Transverse colon (tissue), 4 donors: ENCODE results near the gene VPS11. TPM values are rescaled to one million over a fixed set of nuclear protein-coding genes. Genes with fewer than 3 reads are reported as not detected.

Experiments used
- DNase-seq: peaks from one replicate; pipeline ENCODE4 v3.0.0-alpha.2; 2019
- H3K27ac ChIP-seq, 4 donors: fragments of 200-600 bp; sonication (generic); 2 replicates each; pipeline ENCODE4 v1.5.1; 2016 to 2018; ENCODE audit warnings: inconsistent platforms in 4 of 4
- H3K27me3 ChIP-seq: fragments of 200-600 bp; sonication (generic); 2 replicates; pipeline ENCODE4 v1.5.1; 2017; ENCODE audit warnings: inconsistent platforms
- H3K36me3 ChIP-seq, 4 donors: fragments of 200-600 bp; sonication (generic); 2 replicates each; pipeline ENCODE4 v1.5.1; 2017 to 2019; ENCODE audit warnings: inconsistent platforms in 4 of 4
- H3K4me1 ChIP-seq, 4 donors: fragments of 200-600 bp; sonication (generic); 2 replicates each; pipeline ENCODE4 v1.5.1; 2017 to 2020; ENCODE audit warnings: inconsistent platforms in 4 of 4
- H3K4me3 ChIP-seq, 4 donors: fragments of 200-600 bp; sonication (generic); 1 replicate in 1 of 4; 2 replicates in 3 of 4; pipeline versions ENCODE4 v1.5.1 to v1.6.1; 2017 to 2019; ENCODE audit warnings: inconsistent platforms in 4 of 4
- H3K9me3 ChIP-seq, 2 donors: fragments of 200-600 bp; sonication (generic); 2 replicates each; pipeline ENCODE4 v1.5.1; 2017 to 2019; ENCODE audit warnings: inconsistent platforms in 2 of 2
- EP300 ChIP-seq: sonication (generic); formaldehyde crosslinking; IDR thresholded peaks from one replicate; pipeline ENCODE4 v1.6.1; 2017; ENCODE audit warnings: antibody characterized with exemption, low read depth
- POLR2A ChIP-seq: fragments of 450-650 bp; IDR thresholded peaks from one replicate; pipeline ENCODE4 v1.6.1; 2016; ENCODE audit warnings: antibody characterized with exemption, mild to moderate bottlenecking, moderate library complexity
- POLR2AphosphoS5 ChIP-seq, 3 donors: sonication (generic); formaldehyde crosslinking; IDR thresholded peaks; one replicate each; pipeline ENCODE4 v1.6.1; 2016; ENCODE audit warnings: antibody characterized with exemption in 3 of 3
- WGBS, 2 donors: methylation state at CpG; one replicate each; pipeline ENCODE4 v1.1.5; 2018; ENCODE audit warnings: low coverage in 1 of 2; 5-methylcytosine and 5-hydroxymethylcytosine counted together
- in situ Hi-C, 4 donors: fragments of 200-750 bp; cut with MboI; loops; one replicate each; pipeline versions ENCODE4 v1.15.0 to v1.15.1; 2017; ENCODE audit warnings: low sequenced_read_pairs in 3 of 4, low pct_ligation_motif_present in 1 of 4, low pct_unique_long_range_greater_than_20kb in 1 of 4
- intact Hi-C: fragments of 100-400 bp; cut with DNase I; formaldehyde crosslinking; loops from one replicate; pipeline ENCODE4 v1.15.1; 2023; ENCODE audit warnings: low total_unique reads
- total RNA-seq, 4 donors: library from RNA; depleted of rRNA; stranded (reverse); fragments of >200 nt; gene quantifications; one replicate each; pipeline ENCODE4 v1.1.0, GENCODE V29; 2016
- TF ChIP-seq, protein P1 (sequence below), 5 experiments: fragments of 200-600 bp in 3 of 5; fragments of 450-650 bp in 2 of 5; sonication (generic) in 3 of 5; IDR thresholded peaks; 1 replicate in 2 of 5; 2 replicates in 3 of 5; pipeline ENCODE4 v1.5.1; 2016 to 2017; ENCODE audit warnings: antibody characterized with exemption in 5 of 5, inconsistent platforms in 3 of 5, mild to moderate bottlenecking in 2 of 5, moderate library complexity in 1 of 5

VPS11 gene
- total RNA-seq, 4 donors from 2014 or later: 19.8 to 122 (median 31.2) TPM

DNA sequence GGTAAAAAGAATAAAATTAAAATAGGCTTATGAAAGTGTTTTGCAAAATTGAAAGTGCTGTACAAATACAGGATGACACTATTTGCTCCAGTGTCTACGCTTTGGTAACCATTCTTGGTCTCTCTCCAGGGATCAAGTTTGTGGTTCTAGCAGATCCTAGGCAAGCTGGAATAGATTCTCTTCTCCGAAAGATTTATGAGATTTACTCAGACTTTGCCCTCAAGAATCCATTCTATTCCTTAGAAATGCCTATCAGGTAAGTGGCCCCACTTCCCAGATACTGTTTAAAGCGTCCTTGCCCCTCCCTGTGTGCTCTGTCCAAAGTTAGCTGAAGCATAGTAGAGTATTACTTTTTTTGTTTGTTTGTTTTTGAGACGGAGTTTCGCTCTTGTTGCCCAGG, 46.0 kb upstream of the VPS11 start:
- Histone ChIP-seq H3K27me3 (no peaks in the 10 kb centered on the region), H3K36me3 (peaks cover 0 to 10% (median 2%) of the 10 kb centered on the region in 4 donors), H3K9me3 (no peaks in the 10 kb centered on the region), H3K27ac (peak overlapping the region; percentile 59 to 95 (median 80)), H3K4me1 (peaks cover 24 to 60% (median 45%) of the 10 kb centered on the region in 4 donors), H3K4me3 (peak overlapping the region in 1 of 4 donors; percentile 0)
- in situ Hi-C loops: no loop called here
- WGBS, 2 donors: 58% methylated on average over 4 to 5 of the region's 5 CpGs
- TF ChIP-seq, protein P1, sequence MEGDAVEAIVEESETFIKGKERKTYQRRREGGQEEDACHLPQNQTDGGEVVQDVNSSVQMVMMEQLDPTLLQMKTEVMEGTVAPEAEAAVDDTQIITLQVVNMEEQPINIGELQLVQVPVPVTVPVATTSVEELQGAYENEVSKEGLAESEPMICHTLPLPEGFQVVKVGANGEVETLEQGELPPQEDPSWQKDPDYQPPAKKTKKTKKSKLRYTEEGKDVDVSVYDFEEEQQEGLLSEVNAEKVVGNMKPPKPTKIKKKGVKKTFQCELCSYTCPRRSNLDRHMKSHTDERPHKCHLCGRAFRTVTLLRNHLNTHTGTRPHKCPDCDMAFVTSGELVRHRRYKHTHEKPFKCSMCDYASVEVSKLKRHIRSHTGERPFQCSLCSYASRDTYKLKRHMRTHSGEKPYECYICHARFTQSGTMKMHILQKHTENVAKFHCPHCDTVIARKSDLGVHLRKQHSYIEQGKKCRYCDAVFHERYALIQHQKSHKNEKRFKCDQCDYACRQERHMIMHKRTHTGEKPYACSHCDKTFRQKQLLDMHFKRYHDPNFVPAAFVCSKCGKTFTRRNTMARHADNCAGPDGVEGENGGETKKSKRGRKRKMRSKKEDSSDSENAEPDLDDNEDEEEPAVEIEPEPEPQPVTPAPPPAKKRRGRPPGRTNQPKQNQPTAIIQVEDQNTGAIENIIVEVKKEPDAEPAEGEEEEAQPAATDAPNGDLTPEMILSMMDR (IDR thresholded peaks at IDR 0.05): no peak
- TF ChIP-seq POLR2A (no peak), EP300 (no peak), POLR2AphosphoS5 (IDR thresholded peaks at IDR 0.05) (no peak)
- DNase-seq: no peak
- intact Hi-C loops: no loop called here

DNA sequence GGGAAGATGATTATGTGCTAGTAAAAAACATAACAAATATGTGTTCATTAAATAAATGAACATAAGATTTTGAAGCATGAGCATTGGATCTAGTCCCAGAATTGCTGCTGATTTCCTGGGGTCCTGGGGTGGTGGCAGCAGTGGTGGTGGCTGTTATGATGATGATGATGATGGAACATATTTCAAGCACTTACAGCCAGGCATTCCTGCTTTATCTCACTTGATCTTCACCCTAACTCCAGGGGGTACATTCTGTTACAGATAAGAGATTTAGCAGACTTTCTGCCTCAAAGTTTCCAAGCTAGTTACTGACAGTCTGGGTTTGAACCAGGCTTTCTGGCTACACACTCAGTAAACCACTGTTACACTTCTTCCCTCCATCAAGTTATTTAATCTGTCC, 43.9 kb upstream of the VPS11 start:
- Histone ChIP-seq H3K27me3 (no peaks in the 10 kb centered on the region), H3K4me1 (peaks cover 19 to 72% (median 55%) of the 10 kb centered on the region in 4 donors), H3K36me3 (peaks cover 0 to 10% (median 2%) of the 10 kb centered on the region in 4 donors), H3K4me3 (no peak overlapping the region), H3K9me3 (no peaks in the 10 kb centered on the region), H3K27ac (no peak overlapping the region)
- DNase-seq: no peak
- in situ Hi-C loops (no loop called here), intact Hi-C loops (no loop called here)
- TF ChIP-seq, protein P1 (IDR thresholded peaks at IDR 0.05): no peak
- TF ChIP-seq POLR2AphosphoS5 (IDR thresholded peaks at IDR 0.05) (no peak), POLR2A (no peak), EP300 (no peak)

DNA sequence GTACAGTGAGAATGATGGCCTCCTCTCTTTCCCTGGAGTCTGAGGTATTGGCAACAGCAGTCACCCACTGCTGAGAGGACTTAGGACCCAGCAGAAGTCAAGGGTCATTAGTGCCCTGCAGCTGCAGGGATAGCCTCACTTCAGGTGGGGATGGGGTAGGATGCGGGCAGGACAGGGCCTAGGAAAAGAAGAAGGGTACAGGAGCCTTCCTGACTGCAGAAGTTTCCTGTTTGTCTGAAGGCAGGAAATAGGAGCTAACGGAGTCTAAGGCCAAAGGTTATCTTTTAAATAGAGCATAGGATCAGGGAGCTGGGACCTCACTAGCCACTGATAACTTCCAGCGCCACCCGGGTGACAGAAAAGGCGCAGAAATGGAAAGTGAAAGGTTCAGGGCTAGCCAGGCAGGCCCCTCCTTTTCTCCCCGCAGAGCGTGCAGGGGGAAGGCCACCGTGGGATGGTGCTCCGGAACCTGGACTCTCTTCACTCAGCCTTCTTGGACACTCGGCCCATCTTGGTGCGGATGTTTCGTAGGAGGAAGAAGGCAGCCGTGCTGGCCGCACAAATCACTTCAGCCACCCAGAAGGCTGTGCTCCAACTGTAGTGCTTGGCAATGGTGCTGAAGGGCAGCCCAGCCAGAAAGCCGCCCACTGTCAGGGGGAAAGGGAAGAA, 43.1 kb upstream of the VPS11 start:
- no peaks in the 10 kb centered on the region for H3K9me3 ChIP-seq
- peak overlapping the region in 1 of 4 donors; percentile 19 for H3K27ac ChIP-seq
- H3K27me3 ChIP-seq: no peaks in the 10 kb centered on the region
- intact Hi-C loops (no loop called here), in situ Hi-C loops (no loop called here)
- TF ChIP-seq POLR2AphosphoS5 (IDR thresholded peaks at IDR 0.05) (no peak), EP300 (no peak), POLR2A (no peak)
- TF ChIP-seq, protein P1 (IDR thresholded peaks at IDR 0.05): no peak
- H3K36me3 ChIP-seq: peaks cover 0 to 10% (median 2%) of the 10 kb centered on the region in 4 donors
- H3K4me3 ChIP-seq: no peak overlapping the region
- DNase-seq: no peak
- peaks cover 19 to 76% (median 59%) of the 10 kb centered on the region in 4 donors for H3K4me1 ChIP-seq
- WGBS, 2 donors: 59 to 76% methylated on average over 6 to 15 of the region's 15 CpGs

DNA sequence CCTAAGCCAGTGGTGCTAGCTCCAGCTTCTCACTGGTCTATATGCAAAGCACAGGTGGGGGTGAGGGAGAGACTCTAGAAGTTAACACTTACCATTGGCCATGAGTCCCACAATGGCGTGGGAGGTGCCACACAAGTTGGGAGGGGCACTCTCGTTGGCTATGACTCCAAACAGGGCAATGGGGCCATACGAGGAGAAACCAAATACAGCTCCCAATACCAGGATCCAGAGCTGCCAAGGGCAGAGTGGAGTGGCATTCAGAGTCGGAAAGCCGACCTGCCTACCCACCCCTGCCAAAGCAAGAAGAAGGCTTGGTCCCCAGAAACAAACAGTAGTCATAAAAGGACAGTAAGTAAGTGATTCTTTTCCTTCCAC, 42.5 kb upstream of the VPS11 start:
- 75 to 80% methylated on average over 1 to 5 of the region's 5 CpGs for WGBS, 2 donors
- TF ChIP-seq POLR2AphosphoS5 (IDR thresholded peaks at IDR 0.05) (no peak), POLR2A (no peak), EP300 (no peak)
- TF ChIP-seq, protein P1 (IDR thresholded peaks at IDR 0.05): no peak
- intact Hi-C loops: no loop called here
- Histone ChIP-seq H3K36me3 (peaks cover 0 to 10% (median 2%) of the 10 kb centered on the region in 4 donors), H3K9me3 (no peaks in the 10 kb centered on the region), H3K4me1 (peaks cover 19 to 76% (median 57%) of the 10 kb centered on the region in 4 donors), H3K27me3 (no peaks in the 10 kb centered on the region), H3K27ac (no peak overlapping the region), H3K4me3 (no peak overlapping the region)
- in situ Hi-C loops: no loop called here
- DNase-seq: no peak
